H1 (cell line): ENCODE measurements around the gene MYH9. TPM values are rescaled to one million over a fixed set of nuclear protein-coding genes. Genes with fewer than 3 reads are reported as not detected.

Source experiments
- polyA plus RNA-seq, 7 experiments: library from polyadenylated mRNA; depleted of rRNA in 3 of 7; stranded (reverse) in 5 of 7; unstranded in 2 of 7; fragments of >200 nt in 5 of 7; fragments of 200-250 nt in 2 of 7; gene quantifications; 1 replicate in 5 of 7; 2 replicates in 1 of 7; 4 replicates in 1 of 7; pipeline versions ENCODE4 v1.2.1 to v1.2.3, GENCODE V29; 2011 to 2013; ENCODE audit warnings: missing spikeins in 2 of 7, mixed read lengths in 2 of 7
- total RNA-seq: library from RNA; stranded (reverse); fragmentation: NEBNext Ultra II Directional; extraction: Animal tissue kit (Norgen Biotek cat#: 25700); gene quantifications from 2 replicates; pipeline ENCODE4 v1.2.1, GENCODE V29; 2021
- TF ChIP-seq, protein P1 (sequence below), 3 experiments: IDR thresholded peaks; 1 replicate in 2 of 3; 2 replicates in 1 of 3; pipeline versions ENCODE4 v1.5.1 to v1.6.1; 2011; ENCODE audit warnings: low read length in 3 of 3, mild to moderate bottlenecking in 3 of 3, inconsistent platforms in 2 of 3, low read depth in 1 of 3, moderate library complexity in 1 of 3; ENCODE audit not compliant: insufficient read depth in 1 of 3; ENCODE audit errors: control extremely low read depth in 1 of 3

The MYH9 gene
- total and polyA plus RNA-seq, 2 of the 8 experiments (the other 6 are each of a cell fraction or from before 2014, with no cell fraction given) = 24.9 to 322 TPM

DNA sequence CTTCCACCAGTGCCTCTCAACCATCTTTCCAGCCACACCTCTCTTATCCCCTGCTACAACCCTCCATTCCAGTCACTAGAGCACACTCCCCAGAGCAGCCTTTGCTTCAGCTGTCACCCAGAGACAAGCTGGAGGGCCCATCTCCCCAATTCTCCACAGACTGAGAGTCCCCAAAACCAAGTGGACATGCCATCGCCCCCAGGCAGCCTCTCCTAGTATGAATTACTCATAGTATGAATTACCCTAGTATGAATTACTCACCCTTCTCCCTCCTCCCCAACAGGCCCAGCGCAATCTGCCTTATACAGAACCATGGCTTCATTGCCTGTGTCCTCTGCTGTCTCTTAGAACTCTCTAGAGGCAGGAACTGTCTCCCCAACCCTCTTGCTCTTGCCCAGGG is 24.8 kb downstream of the MYH9 start (continued):
- TF ChIP-seq, protein P1, sequence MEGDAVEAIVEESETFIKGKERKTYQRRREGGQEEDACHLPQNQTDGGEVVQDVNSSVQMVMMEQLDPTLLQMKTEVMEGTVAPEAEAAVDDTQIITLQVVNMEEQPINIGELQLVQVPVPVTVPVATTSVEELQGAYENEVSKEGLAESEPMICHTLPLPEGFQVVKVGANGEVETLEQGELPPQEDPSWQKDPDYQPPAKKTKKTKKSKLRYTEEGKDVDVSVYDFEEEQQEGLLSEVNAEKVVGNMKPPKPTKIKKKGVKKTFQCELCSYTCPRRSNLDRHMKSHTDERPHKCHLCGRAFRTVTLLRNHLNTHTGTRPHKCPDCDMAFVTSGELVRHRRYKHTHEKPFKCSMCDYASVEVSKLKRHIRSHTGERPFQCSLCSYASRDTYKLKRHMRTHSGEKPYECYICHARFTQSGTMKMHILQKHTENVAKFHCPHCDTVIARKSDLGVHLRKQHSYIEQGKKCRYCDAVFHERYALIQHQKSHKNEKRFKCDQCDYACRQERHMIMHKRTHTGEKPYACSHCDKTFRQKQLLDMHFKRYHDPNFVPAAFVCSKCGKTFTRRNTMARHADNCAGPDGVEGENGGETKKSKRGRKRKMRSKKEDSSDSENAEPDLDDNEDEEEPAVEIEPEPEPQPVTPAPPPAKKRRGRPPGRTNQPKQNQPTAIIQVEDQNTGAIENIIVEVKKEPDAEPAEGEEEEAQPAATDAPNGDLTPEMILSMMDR (IDR thresholded peaks at IDR 0.05; ENCODE audit: control extremely low read depth in 1 of 3, insufficient read depth in 1 of 3, low read depth in 1 of 3, low read length in 3 of 3) = no peak
